GM21825 (cell line): ENCODE measurements around the gene EVA1B.

Source experiments
- ATAC-seq: cut with Tn5 transposase; IDR thresholded peaks from one replicate; pipeline ENCODE4 v1.9.1; 2021; ENCODE audit warnings: mild to moderate bottlenecking, moderate library complexity; ENCODE audit not compliant: unreplicated experiment

The EVA1B gene

DNA sequence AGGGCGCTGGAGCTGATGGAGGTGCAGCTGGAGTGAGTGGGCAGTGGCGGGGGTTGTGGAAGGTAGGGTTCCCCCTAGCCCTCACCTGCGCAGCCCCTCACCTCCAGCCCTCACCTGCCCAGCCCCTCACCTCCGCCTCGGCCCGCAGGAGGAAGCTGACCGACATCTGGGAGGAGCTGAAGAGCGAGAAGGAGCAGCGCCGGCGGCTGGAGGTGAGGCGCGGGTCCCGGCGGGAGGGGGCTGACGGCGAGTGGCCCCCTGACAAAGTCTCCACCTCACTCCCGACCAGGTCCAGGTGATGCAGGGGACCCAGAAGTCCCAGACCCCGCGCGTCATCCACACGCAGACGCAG, 2.7 kb downstream of the EVA1B start:
- ATAC-seq = no peak

GRCh38 chr1:36320291-36320761, 3.1 kb downstream of the EVA1B start:
- ATAC-seq = no peak

GRCh38 chr1:36309397-36309796, 14.0 kb downstream of the EVA1B start:
- no peak for ATAC-seq

GRCh38 chr1:36307601-36308330, 15.7 kb downstream of the EVA1B start:
- no peak for ATAC-seq

GRCh38 chr1:36306902-36307456, 16.5 kb downstream of the EVA1B start:
- peak; percentile 97 for ATAC-seq

DNA sequence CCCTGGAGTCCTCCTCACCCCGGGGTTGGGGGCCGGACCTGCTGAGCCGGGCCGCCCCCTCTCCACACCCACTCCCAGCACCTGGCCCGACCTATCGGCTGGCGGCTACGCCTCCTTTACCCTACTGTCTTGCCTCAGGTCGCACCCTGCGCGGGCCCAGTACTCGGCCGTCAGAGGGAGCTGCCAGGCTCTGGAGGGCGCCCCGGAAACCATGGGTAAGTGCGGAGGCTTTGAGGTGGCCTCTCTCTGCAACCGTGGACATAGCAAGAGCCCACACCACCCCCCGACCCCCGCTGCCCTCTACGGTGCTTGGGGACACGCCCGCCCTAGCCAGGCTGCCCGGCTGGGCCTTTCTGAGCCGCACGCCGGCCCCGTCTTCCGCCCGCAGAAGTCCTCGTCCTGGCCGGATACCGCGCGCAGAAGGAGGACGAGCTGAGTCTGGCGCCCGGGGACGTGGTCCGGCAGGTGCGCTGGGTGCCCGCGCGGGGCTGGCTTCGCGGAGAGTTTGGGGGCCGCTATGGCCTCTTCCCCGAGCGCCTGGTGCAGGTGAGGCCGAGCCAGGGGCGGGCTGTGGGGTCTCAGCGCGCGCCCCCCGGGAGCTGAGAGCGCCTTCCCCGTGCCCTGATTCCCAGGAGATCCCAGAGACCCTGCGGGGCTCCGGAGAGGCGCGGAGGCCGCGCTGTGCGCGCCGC, 17.1 kb downstream of the EVA1B start, which contains the start of gene SH3D21:
Gene SH3D21, plus strand, starts transcription at position 159 of the 692 bp plus-strand sequence. Its CDS starts 53 bp downstream, at position 212.
- ATAC-seq = peak; percentile 26

GRCh38 chr1:36305915-36306209, 17.6 kb downstream of the EVA1B start:
- ATAC-seq = no peak

GRCh38 chr1:36304970-36305914, 18.2 kb downstream of the EVA1B start:
- no peak for ATAC-seq

GRCh38 chr1:36304521-36304920, 18.9 kb downstream of the EVA1B start:
- no peak for ATAC-seq

GRCh38 chr1:36303650-36304360, 19.6 kb downstream of the EVA1B start:
- ATAC-seq = no peak

DNA sequence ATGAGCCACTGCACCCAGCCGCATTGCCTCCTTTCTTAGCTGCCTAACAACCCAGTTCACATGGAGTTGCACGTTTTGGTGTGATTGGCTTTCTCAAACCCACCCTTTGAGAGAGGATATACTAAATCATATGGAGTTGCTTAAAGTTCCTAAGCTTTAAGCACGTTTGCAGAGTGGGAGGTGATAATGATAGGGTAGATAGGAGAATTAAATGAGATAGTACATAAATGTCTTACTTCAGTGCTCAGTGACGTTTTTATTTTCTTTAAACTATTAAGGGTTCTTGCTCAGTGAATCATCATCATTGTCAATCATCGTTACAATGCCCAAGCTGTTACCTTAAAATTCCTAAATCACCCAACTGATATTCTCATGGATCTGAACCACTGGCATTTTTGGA, 20.2 kb downstream of the EVA1B start:
- ATAC-seq = no peak

DNA sequence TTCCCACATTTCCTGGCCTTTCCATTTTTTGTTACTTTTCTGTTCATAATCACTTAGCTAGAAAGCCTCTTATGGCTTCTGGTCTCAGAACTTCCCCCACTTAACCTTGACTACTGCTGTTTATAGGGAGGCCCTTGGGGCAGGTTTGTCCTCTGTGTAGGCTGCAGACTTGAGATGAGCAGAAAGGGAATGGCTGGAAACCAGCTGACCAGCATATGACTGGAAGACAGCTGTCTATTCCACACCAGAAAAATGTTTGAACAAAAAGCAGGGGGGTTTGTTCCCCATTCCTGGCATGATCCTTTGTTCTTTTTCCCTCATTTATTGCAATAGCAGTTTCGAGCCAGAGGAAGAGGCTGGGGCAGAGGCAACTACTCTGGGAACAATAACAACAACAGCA, 22.2 kb downstream of the EVA1B start:
- ATAC-seq = no peak

GRCh38 chr1:36300526-36300925, 22.9 kb downstream of the EVA1B start:
- ATAC-seq = no peak

DNA sequence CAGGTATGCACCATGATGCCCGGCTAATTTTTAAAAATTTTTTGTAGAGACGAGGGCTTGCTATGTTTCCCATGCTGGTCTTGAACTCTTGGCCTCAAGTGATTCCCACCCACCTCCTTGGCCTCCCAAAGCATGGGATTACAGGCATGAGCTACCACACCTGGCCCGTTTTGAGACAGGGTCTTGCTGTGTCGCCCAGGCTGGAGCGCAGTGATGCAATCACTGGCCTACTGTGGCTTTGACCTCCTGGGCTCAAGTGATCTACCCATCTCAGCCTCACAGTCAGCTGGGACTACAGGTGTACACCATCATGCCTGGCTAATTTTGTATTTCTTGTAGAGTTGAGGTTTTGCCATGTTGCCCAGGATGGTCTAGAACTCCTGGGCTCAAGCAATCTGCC, 24.8 kb downstream of the EVA1B start:
- no peak for ATAC-seq

GRCh38 chr1:36297062-36297461, 26.4 kb downstream of the EVA1B start:
- ATAC-seq = no peak

DNA sequence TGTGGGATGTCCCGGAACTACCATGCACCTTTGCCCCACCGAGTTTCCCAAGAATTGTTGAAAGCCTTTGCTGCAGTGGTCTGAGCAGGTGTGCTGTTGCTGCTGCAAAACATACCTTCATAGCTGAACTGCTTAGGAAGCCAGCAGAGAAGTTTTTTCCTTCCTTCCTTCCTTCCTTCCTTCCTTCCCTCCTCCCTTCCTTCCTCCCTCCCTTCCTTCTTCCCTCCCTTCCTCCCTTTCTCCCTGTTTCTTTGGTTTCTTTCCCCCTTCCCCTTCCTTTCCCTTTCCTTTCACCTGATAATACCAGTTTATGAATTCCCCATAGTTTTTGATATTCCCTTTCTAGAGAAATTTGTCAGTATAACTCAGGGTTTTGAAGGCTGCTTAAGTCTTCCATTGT, 28.1 kb downstream of the EVA1B start:
- ATAC-seq = no peak

DNA sequence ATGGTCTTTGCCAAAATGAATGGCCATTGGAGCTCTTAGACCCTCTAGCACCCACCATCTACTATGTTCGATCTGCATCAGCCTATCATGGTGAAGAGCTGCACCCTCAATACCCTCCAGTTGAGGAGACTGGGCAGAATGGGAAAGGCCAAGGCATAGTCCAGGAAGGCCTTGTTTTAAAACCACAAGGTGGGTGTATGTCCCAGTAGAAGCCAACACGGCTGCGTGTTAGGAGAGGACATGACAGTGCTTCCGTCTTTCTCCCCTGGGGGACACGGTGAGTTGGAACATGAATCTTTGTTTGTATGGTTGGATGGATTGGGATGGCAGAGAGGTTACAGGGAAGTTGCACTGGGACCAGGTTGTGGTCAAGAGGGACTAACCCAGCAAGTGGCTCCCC, 35.9 kb downstream of the EVA1B start:
- no peak for ATAC-seq

DNA sequence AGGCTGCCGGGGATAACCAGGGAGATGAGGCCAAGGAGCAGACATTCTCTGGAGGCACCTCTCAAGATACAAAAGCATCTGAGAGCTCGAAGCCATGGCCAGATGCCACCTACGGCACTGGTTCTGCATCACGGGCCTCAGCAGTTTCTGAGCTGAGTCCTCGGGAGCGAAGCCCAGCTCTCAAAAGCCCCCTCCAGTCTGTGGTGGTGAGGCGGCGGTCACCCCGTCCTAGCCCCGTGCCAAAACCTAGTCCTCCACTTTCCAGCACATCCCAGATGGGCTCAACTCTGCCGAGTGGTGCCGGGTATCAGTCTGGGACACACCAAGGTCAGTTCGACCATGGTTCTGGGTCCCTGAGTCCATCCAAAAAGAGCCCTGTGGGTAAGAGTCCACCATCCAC, 36.6 kb downstream of the EVA1B start:
- ATAC-seq = no peak

DNA sequence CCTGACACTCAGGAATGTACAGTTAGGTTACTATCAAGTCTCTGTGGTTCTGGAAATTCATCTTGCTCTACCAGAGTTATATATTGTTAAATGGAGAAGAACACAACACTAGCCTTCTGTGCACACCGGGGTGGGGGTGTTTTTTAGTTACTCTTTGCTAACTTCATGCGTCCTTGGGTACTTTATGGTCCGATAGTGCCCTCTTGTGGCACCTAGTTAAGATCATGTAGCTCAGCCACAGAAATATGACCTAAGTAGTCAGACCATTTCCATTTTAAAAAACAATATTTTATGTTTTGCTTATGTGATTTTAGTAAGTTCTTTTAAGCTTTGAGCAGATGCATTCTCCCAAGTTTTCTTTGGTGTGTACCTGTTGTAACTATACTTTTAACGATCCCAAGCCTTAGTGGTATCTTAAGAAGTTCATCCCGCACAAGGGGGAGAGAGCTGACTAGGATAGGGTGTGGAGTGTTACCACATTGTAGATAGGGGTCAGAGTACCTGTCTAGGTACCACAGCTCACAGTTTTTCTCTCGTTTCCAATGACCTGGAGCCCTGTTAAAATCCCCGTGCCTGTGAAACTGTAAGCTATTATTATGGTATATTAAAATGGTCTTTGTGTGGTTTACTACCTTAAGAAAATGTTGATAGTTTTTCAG, 37.9 kb downstream of the EVA1B start:
- no peak for ATAC-seq

DNA sequence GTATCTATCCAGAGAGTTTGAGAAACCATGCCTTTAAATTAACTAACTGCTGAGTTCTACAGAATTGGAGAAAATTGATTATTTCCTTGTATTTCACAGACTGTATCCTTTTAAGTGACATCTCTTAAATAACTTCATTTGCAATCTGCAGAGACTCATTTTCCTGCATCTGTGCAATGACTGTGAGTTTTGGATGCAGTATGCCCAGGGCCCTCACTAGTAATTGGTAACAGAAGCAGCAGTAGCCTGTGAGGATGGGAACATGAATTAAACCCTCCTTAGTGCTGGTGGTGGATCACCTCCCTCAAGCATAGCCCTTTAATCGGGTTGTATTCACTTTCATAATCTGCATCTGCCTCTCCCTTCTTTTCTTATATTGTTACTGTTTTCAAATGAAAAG, 38.9 kb downstream of the EVA1B start:
- no peak for ATAC-seq
